HG02678 (cell line): ENCODE measurements around the gene FGFR3.

Experiments used
- ATAC-seq: cut with Tn5 transposase; IDR thresholded peaks from one replicate; pipeline ENCODE4 v1.9.1; 2021; ENCODE audit warnings: mild to moderate bottlenecking, moderate library complexity; ENCODE audit not compliant: unreplicated experiment

The FGFR3 gene

DNA sequence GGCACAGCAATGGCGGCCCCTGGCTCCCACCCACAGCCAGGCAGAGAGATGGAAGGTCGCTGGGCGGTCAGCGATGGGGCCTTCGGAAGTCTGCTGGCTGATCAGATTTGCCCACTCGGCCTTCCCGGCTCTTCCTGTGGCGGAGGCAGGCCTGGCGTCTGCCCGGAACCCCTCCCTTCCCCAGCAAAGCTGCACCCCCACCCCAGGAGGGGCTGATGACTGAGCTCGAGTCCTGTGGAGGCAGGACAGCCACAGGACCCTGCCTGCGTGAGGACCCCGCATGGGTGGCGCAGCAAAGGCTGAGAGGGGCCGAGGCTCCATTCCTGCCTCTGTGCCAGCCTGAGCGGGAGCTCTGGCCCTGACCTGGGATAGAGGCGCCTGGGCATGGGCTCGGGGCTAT, 37.0 kb upstream of the FGFR3 start:
- no peak for ATAC-seq

DNA sequence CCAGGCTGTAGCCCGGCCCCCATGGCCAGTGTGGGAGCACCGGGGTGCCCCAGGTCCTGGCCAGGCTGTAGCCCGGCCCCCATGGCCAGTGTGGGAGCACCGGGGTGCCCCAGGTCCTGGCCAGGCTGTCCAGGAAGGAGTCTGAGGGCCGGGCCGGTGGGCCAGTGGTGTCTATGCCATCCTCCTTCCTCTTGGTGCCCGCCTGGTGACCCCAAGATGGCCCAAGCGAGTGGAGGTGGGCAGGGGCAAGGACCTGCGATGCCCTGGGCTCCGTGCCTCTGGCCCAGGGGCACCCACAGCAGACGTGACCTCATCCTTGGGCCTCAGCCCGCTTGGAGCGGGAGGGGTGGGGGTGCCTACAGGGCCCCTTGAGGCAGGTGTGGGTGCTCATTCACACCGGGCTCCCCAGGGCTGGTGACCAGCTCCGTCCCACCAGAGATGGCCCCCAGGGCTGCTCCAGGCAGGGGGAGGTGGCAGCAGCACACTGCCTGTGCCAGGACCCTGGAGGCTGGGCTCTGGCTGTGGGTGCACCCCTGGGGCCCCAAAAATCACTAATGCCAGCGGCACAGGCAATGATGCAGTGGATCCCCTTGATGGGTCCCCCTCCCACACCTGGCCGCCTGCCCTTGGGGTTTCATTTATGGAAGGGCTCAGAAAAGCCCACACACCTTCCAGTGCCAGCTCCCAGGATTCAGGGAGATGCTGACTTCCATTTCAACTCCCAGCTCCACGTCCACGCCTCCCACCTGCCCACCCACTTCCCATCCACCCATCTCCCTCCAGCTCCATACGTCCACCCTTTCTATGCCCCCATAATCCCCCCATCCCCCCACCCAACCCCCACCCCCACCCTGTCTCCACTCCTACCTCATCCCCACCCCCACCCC, 36.0 kb upstream of the FGFR3 start:
- ATAC-seq: no peak

DNA sequence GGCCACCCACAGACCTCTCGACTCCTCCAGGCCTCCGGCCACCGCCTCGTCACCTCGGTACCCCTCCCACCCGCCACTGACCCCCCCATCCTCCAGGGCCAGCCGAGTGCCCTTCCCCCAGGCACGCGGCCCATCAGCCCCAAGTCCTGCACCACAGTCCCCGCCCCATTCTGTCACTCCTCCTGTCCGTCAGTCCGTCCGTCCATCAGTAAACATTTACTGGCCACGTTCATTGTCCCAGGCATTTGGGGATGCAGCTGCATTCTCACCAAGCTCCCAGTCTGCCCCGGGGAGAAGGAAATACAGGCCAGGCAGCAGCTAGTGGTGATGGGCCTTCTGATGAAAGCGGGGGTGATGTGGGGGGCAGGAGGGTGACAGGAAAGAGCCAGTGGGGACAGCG, 35.3 kb upstream of the FGFR3 start:
- no peak for ATAC-seq

DNA sequence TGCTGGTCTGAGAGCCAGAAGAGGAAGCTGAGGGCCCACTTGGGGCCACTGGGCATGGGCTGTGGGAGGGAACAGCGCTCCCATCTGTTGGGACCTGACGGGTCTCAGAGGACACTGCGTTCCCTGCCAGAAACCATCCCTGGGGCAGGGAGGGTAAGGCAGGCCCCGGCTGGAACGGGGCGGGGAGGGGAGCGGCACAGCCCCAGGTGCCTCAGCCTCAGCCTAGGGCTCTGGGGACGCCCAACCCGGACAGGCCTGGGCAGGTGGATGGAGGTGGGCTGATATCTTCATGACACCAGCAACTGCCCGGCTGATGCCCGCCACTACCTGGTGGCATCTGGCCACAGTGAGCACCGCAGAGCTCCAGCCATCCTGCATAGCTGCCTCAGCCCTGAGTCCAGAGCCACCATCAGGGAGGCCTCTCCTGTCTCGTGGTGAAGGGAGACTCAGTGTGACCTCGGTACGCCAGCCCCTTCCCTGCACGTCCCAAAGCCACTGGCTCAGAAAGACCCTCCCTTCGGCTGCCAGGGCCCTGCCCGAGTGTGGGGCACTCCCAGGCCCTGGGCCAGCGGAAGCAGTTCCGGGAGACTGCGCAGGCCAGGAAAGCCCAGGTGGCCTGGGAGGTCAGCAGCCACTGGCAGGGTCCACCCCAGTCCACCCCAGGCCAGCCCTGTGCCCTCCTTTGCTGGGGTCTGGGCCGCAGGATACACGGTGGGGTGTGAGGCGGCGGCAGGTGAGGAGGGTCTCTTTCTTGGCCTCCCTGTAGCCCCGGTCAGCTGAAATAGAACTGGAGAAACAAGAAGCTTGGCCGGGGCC, 34.6 kb upstream of the FGFR3 start:
- ATAC-seq: no peak

- no peak for ATAC-seq
Measured at GRCh38 chr4:1759170-1759817, 33.8 kb upstream of the FGFR3 start.

- ATAC-seq: no peak
Measured at GRCh38 chr4:1759818-1760223, 33.3 kb upstream of the FGFR3 start.

DNA sequence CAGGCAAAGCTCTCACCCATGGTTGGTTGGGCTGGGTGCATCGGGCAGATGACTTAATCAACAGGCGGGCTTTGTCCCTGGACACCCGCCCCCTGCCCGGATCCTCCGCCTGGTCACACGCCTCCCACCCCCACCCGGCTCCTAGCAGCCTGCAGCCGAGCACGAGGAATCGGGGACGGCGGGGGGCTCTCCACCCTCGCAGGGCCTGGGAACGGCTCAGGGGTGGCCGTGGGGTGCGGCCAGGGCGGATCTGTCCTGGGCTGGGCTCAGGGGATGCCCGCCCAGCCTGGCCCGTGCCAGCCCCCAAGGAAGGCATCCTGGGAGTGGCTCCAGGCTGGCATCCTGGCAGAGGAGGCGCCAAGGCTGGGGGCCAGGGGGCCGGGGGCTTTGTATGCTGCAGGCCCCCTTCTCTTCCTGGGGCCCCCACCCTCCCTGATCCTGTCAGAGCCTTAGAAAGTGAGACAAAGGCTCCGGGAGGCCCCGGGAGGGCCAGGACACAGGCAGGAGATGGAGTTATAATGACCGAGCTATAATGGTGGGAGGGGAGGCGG, 32.5 kb upstream of the FGFR3 start:
- no peak for ATAC-seq

- no peak for ATAC-seq
Measured at GRCh38 chr4:1761130-1761689, 31.9 kb upstream of the FGFR3 start.

- no peak for ATAC-seq
Measured at GRCh38 chr4:1762264-1763010, 30.7 kb upstream of the FGFR3 start.

GRCh38 chr4:1763070-1763549, 30.0 kb upstream of the FGFR3 start:
- ATAC-seq: no peak

- no peak for ATAC-seq
Measured at GRCh38 chr4:1763550-1764080, 29.5 kb upstream of the FGFR3 start.

DNA sequence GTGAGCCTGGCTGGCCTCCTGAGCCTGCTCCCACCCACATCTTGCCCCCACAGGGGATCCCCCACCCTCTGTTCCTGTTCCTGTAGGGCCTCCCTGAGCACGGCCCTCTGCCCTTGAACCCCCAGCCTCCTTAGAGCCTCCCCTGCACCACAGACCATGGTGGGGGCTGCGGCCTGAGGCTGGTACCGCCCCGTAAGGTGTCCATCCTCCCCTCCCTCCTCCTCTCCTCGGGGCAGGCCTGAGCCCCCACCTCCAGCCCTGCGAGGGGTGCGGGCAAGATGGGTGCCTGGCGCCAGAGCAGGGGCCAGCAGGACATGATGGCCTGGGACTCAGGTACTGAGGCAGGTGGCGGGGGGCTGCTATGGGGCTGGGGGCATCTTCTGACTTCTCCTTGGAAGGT, 28.4 kb upstream of the FGFR3 start:
- ATAC-seq: no peak

- no peak for ATAC-seq
Measured at GRCh38 chr4:1765409-1766072, 27.6 kb upstream of the FGFR3 start.

DNA sequence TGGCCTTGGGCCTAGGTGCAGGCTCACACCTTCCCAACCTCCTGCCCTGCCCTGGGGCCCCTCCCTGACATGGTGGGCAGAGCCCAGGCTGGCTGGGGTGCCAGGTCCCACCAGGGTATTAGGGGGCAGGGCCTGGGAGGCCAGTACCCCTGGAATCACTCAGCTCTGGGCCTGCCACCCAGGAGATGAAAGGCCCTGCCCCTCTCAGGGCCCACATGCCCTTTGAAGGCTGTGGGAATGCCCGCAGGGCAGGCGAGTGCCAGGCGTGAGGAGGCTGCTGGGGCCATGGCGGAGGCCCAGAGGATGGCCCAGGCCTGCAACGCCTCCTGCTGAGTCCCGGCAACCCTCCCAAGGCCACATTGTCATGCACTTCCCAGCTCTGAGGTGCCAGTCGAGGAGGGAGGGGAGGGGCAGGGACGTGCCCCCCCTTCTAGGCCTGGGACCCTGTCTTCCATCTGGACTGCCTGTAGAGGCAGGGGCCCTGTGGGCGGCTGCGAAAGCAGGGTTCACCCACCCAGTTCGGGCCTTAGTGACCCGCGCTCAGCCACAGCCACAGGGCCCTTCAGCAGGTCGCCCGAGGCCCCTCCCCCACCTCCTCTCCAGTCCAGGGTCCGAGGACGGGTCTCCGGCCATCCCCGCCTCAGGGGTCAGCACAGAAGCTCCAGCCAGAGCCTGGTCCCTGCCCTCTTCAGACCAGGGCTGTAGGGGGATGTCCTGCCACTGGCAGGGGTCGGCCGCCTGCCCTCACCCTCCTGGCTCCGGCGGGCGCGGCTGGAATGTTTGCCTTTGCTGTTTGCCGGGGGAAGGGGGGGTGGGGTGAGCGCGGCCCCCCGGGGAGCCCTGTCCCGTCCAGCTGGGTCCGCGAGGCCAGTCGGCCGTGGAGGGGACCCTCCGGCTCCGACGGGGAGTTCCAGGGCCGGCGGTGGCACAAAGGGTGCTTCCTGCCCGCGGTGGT, 26.7 kb upstream of the FGFR3 start:
- no peak for ATAC-seq

DNA sequence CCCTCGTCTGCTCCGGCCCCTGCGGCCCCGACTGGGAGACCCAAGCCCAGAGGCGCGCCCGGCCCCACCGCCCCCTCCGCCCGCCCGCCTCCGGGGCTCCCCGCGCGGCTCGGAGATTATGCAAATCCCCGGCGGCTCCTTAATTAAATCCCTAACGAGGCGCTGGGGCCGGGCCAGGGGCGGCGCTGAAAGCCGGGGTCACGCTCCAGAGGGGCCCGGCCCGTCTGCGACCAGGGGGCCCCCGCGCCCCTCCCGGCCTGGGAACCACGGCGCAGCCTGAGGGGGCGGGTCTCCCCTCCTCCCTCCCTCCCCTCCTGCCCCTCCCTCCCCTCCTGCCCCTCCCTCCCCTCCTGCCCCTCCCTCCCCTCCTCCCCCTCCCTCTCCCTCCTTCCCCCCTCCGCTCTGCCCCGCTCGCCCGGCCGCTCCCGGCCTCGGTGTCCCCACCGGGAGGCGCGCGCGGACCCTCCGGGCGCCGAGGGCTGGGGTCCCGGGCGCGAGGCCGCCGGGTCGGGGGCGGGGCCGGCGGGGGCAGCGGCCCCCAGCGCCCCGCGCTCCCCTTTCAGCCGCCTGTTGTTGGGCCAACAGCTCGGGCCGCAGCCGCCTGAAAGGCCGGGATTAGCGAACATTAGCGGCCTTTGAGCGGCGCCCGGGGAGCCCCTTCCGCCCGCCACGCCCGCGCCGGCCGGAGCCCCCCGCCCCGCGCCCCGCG, 25.9 kb upstream of the FGFR3 start:
- ATAC-seq: no peak

DNA sequence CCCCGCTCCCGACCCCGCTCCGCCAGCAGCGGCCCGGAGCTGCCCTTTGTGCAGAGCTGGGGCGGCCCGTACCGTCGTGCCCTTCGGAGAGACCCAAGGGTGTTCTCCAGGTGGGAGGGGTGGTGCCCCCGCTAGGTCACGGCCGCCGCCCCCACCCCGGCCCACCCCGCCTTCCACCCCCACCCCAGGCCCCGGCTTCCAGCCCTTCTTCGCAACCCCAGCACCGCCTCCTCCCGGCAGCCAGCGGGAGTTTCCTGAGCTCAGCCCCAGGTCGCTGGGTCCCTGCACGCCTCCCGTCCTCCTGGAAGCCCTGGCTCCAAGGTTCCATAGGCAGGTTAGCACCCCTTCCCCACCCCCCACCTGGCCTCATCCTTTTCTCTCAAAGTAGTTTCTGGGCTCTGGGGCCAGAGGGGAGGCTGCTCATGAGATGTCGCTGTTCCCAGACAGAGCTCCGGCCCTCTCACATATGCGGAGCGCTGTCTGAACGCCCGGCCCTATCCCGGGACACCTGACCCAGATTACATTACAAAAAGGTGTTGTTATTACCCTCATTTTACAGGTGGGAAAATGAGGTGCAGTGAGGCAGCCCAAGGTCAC, 25.2 kb upstream of the FGFR3 start:
- no peak for ATAC-seq

DNA sequence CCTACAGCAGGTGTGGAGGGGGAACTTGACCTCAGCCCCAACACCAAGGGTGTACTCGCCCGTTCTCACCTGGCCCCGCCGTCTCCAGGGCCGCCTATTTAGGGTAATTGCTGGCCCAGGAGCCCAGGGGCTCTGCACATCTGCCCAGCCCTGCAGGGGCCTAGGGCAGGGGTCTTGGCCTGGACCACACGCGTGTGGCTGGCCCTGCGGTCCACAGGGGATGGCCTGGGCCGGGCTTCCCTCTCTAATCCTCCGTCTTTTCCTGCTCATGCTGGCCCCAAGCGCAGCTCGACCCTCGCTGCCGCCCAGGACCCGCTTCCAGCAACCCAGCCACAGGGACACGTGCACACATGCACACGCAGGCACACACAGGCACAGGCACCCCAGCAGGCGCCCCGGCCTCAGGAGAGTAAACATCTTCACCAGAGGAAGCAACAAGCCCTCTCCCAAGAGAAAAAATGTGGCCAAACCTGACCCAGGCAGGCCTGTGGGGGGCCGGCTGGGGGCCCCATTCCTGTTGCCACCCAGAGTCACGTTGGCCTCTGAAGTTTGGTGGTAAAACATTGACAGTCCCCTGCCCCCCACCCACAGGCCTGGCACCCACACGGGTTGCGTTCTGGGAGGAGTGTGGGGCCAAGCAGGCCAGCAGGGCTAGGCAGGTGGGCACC, 24.6 kb upstream of the FGFR3 start:
- no peak for ATAC-seq
